Activated T-cell treated with anti-CD3 and anti-CD28 coated beads, Interleukin-2, amount 50 U/mL, for 4 hours (primary cell): Measurements from ENCODE around the gene FRMD6. TPM values are rescaled to one million over a fixed set of nuclear protein-coding genes. Genes with fewer than 3 reads are reported as not detected.

Experiments used
- ATAC-seq, 2 donors: fragments of 200-7000 bp; cut with Tn5 transposase; one replicate each; pipeline ENCODE4 v1.10.0; 2021
- DNase-seq: peaks from one replicate; pipeline ENCODE4 v3.0.0-alpha.2; 2020
- H3K27me3 Mint-ChIP-seq: one replicate; pipeline ENCODE4 v1.8.0; 2021; ENCODE audit warnings: low read depth, mixed read lengths
- H3K36me3 Mint-ChIP-seq: one replicate; pipeline ENCODE4 v1.8.0; 2022; ENCODE audit warnings: mixed read lengths; ENCODE audit not compliant: insufficient read depth
- H3K4me1 Mint-ChIP-seq: one replicate; pipeline ENCODE4 v1.8.0; 2021; ENCODE audit warnings: low read depth, mixed read lengths
- H3K4me3 Mint-ChIP-seq: one replicate; pipeline ENCODE4 v1.8.0; 2021; ENCODE audit warnings: mild to moderate bottlenecking, moderate library complexity, mixed read lengths
- H3K9me3 Mint-ChIP-seq: one replicate; pipeline ENCODE4 v1.8.0; 2021; ENCODE audit warnings: mixed read lengths
- total RNA-seq, 3 donors: library from RNA; stranded (reverse); gene quantifications; one replicate each; pipeline ENCODE4 v1.2.1, GENCODE V29; 2021

FRMD6 gene
- total RNA-seq, 3 donors from 2014 or later: 2.2 to 4.8 (median 3.1) TPM

DNA sequence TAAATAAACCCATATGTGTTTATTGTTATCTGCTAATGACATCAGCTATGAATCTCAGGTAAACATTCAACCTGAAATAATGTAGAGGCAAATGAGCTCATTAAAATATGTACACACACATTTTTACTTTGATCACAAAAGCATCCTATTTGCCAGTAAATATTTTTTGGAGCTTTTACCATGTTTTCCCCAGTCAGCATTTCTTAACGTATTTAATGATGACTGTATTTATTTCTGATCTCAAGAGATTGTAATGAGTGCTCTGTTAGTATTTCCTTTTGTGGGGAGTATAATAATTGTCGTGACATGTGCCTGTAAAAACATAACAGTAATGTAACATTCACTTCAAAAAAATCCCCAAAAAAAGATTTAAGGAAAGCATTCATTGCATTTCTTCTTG, 52.1 kb downstream of the FRMD6 start:
- Mint-ChIP-seq H3K27me3 (no peaks in the 10 kb centered on the region), H3K9me3 (no peaks in the 10 kb centered on the region), H3K4me3 (no peak overlapping the region), H3K4me1 (no peaks in the 10 kb centered on the region), H3K36me3 (no peaks in the 10 kb centered on the region)
- DNase-seq (no peak), ATAC-seq (no peak)

DNA sequence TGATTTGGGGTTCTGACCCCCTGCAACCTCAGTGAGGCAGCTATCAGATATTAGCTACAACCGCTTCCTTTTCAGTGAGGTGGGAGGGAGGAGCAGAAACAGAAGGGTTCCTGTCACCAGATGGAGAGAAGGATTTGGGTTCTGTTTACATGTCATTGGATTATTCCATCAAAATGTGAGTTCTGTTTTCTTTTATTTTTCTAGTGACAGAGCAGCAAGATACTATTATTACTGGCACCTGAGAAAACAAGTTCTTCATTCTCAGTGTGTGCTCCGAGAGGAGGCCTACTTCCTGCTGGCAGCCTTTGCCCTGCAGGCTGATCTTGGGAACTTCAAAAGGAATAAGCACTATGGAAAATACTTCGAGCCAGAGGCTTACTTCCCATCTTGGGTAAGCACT, 52.8 kb downstream of the FRMD6 start:
- H3K4me1 Mint-ChIP-seq: no peaks in the 10 kb centered on the region
- ATAC-seq: no peak

DNA sequence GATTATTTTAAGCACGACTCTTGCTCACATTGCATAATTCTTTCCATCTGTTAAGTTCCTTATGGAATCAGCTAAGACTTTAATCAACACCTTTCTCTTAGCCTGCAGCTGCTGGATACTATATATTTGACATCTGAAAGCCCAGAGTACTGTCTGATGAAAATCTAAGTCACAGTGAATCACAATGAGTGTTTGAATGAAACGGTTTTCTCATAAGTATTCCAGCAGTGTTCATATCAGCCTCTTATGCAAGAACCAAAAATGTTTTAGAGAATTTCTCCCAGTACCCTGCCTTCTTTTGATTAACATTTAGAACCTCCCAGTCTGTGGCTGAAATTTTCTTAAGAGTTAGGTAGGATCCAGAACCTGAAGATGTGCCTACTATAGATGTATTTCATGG, 55.6 kb downstream of the FRMD6 start:
- DNase-seq (no peak), ATAC-seq (no peak)
- H3K36me3 Mint-ChIP-seq: no peaks in the 10 kb centered on the region
- H3K4me3 Mint-ChIP-seq: no peak overlapping the region
- no peaks in the 10 kb centered on the region for H3K9me3 Mint-ChIP-seq
- H3K27me3 Mint-ChIP-seq: no peaks in the 10 kb centered on the region
- no peaks in the 10 kb centered on the region for H3K4me1 Mint-ChIP-seq

More for the DNA sequence above, 52.8 kb downstream of the FRMD6 start:
- Mint-ChIP-seq H3K36me3 (no peaks in the 10 kb centered on the region), H3K4me3 (no peak overlapping the region), H3K9me3 (no peaks in the 10 kb centered on the region), H3K27me3 (no peaks in the 10 kb centered on the region)
- no peak for DNase-seq

DNA sequence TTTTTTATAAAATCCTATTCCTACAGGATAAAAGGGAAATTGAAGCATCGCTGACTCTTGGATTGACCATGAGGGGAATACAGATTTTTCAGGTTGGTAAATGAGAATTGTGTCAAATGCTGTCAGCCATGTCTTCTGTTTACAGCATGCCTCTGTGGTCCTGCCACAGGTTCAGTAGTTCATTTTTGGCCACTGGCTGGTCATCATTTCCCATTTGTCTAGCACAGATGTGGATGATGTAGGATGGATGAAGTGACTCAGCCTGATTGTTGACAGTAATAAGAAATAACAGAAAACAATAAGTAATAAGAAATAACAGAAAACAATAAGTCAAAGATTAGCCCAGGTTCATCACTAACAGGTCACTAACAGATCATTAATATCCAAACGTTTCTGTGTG, 59.8 kb downstream of the FRMD6 start:
- H3K9me3 Mint-ChIP-seq: no peaks in the 10 kb centered on the region
- no peaks in the 10 kb centered on the region for H3K36me3 Mint-ChIP-seq
- ATAC-seq (no peak), DNase-seq (no peak)
- H3K27me3 Mint-ChIP-seq: no peaks in the 10 kb centered on the region
- no peaks in the 10 kb centered on the region for H3K4me1 Mint-ChIP-seq
- H3K4me3 Mint-ChIP-seq: no peak overlapping the region

DNA sequence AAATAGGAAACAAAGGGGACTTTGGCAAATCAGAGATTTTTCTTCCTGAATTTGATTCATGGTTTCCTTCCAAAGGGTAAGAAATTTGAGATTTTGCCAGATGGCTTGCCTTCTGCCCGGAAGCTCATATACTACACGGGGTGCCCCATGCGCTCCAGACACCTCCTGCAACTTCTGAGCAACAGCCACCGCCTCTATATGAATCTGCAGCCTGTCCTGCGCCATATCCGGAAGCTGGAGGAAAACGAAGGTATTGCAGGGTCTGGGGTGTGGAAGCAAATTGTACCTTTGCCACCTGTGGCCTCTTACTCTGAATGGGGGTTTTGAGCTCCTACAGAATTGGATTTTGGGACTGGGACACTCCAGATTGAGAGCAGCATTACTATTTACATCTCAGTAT, 63.5 kb downstream of the FRMD6 start:
- Mint-ChIP-seq H3K4me3 (no peak overlapping the region), H3K27me3 (no peaks in the 10 kb centered on the region), H3K4me1 (no peaks in the 10 kb centered on the region), H3K9me3 (no peaks in the 10 kb centered on the region), H3K36me3 (no peaks in the 10 kb centered on the region)
- DNase-seq: no peak
- no peak for ATAC-seq

DNA sequence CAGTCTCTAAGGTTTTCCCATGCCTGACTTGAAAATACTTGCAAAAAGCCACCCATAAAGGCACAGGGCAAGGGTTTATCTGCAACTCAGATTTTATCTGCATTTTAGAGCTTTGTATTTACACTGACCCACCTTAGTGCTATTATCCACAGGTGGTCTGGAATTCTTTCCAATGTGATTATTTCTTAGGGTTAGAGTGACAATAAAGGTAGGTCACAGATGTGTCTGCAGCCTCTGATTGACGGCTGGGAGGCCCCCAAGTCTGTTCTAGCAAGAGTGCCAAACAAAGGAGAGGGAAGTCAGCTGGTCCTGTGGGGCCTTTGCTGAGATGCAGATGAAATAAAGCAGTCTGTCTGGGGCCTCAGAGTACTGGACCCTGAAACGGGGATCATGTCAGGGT, 64.0 kb downstream of the FRMD6 start:
- H3K9me3 Mint-ChIP-seq: no peaks in the 10 kb centered on the region
- DNase-seq (no peak), ATAC-seq (no peak)
- no peaks in the 10 kb centered on the region for H3K27me3 Mint-ChIP-seq
- H3K36me3 Mint-ChIP-seq: no peaks in the 10 kb centered on the region
- no peak overlapping the region for H3K4me3 Mint-ChIP-seq
- H3K4me1 Mint-ChIP-seq: no peaks in the 10 kb centered on the region

DNA sequence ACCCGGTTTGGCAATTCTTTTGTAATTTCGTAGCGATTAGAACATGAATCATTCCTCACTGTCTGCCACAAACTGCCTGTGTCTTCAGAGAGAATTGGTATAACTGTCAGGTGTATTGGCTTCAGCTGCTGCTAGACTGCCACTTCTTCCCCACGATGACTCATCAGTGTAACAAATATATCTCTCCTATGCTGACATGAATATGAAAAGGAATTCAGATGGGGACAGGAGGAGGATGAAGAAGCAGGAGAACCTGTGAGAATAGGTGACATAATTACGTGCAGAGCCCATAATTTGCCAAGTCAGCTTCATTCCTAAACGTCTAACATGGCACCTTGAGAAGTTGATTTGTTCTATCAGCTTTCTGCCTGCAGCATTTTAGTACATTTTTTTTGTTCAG, 64.9 kb downstream of the FRMD6 start:
- no peak for ATAC-seq
- DNase-seq: no peak
- Mint-ChIP-seq H3K9me3 (no peaks in the 10 kb centered on the region), H3K4me1 (no peaks in the 10 kb centered on the region), H3K36me3 (no peaks in the 10 kb centered on the region), H3K27me3 (no peaks in the 10 kb centered on the region), H3K4me3 (no peak overlapping the region)

DNA sequence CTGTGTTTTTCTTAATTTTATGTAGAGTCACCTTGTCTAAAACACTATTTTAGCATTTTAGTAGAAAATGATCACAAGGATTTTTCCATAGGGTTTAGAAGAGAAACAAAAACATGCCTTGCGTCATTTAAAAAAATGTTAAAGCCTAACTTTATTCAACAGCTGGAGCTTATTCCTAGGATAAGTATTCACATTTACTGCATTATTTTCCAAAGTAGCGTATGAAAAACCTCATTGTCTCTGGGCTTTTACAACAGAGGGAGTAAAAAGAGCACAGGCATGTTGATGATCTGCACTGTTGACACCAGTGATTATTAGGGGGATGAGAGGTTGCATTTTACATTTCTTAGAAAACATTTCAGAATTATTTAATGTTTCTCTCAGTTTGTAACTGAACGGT, 66.1 kb downstream of the FRMD6 start:
- ATAC-seq (no peak), DNase-seq (no peak)
- Mint-ChIP-seq H3K4me3 (no peak overlapping the region), H3K4me1 (no peaks in the 10 kb centered on the region), H3K36me3 (peaks cover 1% of the 10 kb centered on the region), H3K9me3 (no peaks in the 10 kb centered on the region), H3K27me3 (no peaks in the 10 kb centered on the region)

DNA sequence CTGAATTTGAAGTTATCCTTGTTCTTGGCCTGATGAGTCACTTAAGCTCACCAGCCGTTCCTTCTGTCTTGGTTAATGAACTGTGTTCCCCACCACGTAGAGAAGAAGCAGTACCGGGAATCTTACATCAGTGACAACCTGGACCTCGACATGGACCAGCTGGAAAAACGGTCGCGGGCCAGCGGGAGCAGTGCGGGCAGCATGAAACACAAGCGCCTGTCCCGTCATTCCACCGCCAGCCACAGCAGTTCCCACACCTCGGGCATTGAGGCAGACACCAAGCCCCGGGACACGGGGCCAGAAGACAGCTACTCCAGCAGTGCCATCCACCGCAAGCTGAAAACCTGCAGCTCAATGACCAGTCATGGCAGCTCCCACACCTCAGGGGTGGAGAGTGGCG, 68.2 kb downstream of the FRMD6 start:
- Mint-ChIP-seq H3K4me3 (no peak overlapping the region), H3K4me1 (no peaks in the 10 kb centered on the region), H3K27me3 (no peaks in the 10 kb centered on the region), H3K9me3 (no peaks in the 10 kb centered on the region), H3K36me3 (peaks cover 1% of the 10 kb centered on the region)
- ATAC-seq (no peak), DNase-seq (no peak)

DNA sequence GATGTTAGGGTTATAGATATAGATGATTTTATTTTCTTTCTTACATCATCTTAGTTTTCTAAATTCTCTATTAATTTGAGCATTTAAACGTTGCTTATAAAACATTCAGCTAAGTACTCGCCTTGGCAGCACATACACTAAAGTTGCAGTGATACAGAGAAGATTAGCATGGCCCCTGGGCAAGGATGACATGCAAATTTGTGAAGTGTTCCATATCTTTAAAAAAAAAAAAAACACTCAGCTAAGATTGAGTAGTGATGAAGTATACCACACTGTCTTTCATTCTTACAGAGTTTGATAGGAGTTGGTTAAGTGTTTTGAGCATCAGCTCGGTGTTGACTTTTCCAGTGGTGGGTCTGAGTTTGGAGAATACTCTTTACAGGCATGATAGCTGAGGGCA, 72.3 kb downstream of the FRMD6 start:
- ATAC-seq (no peak), DNase-seq (no peak)
- peaks cover 1% of the 10 kb centered on the region for H3K36me3 Mint-ChIP-seq
- H3K4me1 Mint-ChIP-seq: no peaks in the 10 kb centered on the region
- no peak overlapping the region for H3K4me3 Mint-ChIP-seq
- H3K27me3 Mint-ChIP-seq: no peaks in the 10 kb centered on the region
- H3K9me3 Mint-ChIP-seq: no peaks in the 10 kb centered on the region

DNA sequence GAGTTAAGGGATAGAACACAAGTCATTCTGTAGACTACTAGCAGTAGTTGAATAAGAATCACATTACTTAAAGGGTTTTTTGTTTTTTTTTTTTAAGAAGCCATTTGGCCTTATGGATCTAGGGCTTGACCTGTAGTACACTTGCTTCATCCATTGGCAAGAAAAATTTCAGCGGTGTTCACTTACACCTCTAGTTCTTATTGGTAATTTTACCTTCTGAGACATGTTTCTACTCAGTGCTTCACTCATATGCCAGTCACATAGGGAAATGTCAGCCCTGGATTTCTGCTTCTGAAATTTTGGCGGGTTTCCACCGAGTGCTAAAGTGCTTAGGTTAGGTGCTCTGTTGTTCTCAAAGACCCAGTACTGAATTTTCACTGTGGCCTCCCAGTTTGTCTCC, 72.9 kb downstream of the FRMD6 start:
- Mint-ChIP-seq H3K4me1 (no peaks in the 10 kb centered on the region), H3K36me3 (peaks cover 1% of the 10 kb centered on the region), H3K4me3 (no peak overlapping the region), H3K27me3 (no peaks in the 10 kb centered on the region), H3K9me3 (no peaks in the 10 kb centered on the region)
- ATAC-seq (no peak), DNase-seq (no peak)

DNA sequence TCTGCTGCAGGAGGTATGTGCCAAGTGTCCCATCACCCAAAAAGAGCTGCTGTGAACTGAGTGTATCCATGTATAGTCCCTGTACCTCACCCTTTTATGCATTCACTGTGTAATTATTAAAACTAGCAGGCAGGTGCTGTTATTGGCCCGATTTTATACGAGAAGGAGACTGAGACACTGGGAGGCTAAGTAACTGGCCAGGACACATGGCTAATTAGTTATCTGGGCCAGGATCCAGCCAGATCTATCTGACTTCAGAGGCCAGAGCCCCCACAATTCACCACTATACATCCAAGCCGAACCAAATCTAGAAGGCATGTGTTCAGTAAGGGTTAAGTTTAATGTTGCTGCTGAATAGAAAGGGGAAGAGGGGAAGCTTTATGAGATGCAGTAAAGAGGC, 73.4 kb downstream of the FRMD6 start:
- peaks cover 1% of the 10 kb centered on the region for H3K36me3 Mint-ChIP-seq
- H3K4me3 Mint-ChIP-seq: no peak overlapping the region
- H3K27me3 Mint-ChIP-seq: no peaks in the 10 kb centered on the region
- H3K9me3 Mint-ChIP-seq: no peaks in the 10 kb centered on the region
- DNase-seq (no peak), ATAC-seq (no peak)
- no peaks in the 10 kb centered on the region for H3K4me1 Mint-ChIP-seq

DNA sequence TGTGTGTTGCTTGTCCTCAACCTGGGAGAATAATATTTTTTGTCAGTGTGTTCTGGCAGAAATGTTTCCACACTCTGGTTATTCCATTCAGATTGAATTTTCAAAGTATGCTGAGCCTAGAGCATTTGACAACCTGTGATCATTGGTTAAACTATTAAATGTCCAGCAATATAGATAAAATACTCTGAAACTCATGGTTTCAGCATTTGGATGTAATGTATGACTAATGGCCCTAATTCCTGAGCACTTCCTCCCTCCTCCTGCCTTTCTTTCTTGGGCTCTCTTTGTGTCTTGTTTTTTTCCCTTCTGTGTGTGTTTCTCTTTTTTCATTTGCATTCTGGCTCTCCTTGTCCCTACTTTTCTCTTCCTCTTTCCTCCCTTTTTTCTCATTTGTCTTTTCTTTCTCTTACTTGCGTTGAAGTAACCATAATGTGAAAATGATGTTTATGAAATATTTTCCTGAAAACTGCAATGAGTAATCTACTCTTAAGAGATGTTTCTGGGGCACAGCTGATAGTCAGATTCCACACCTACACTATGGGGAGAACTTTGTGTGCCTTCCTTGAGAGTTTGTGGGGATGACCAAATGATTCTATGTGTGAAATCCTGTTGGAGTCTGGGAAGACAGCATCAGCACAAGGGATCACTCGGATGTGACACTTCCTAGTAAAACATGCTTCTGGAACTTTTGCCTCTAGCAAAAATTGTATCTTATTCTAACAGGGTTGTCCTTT, 74.6 kb downstream of the FRMD6 start:
- Mint-ChIP-seq H3K4me1 (no peaks in the 10 kb centered on the region), H3K9me3 (no peaks in the 10 kb centered on the region), H3K36me3 (peaks cover 1% of the 10 kb centered on the region), H3K4me3 (no peak overlapping the region), H3K27me3 (no peaks in the 10 kb centered on the region)
- no peak for ATAC-seq
- no peak for DNase-seq

DNA sequence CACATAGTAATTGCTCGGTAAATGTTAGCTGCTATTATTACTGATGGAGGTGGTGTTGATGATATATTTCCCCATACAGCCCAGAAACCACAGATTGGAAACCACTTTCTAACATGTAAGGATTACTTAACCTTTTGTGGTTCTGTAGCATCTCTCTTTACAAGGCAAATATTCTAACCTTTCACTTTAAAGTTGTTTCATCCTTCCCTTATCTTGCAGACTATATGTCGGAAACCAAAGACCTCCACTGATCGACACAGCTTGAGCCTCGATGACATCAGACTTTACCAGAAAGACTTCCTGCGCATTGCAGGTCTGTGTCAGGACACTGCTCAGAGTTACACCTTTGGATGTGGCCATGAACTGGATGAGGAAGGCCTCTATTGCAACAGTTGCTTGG, 75.8 kb downstream of the FRMD6 start:
- no peak overlapping the region for H3K4me3 Mint-ChIP-seq
- H3K4me1 Mint-ChIP-seq: no peaks in the 10 kb centered on the region
- no peaks in the 10 kb centered on the region for H3K9me3 Mint-ChIP-seq
- no peaks in the 10 kb centered on the region for H3K36me3 Mint-ChIP-seq
- ATAC-seq (no peak), DNase-seq (no peak)
- peaks cover 9% of the 10 kb centered on the region for H3K27me3 Mint-ChIP-seq

DNA sequence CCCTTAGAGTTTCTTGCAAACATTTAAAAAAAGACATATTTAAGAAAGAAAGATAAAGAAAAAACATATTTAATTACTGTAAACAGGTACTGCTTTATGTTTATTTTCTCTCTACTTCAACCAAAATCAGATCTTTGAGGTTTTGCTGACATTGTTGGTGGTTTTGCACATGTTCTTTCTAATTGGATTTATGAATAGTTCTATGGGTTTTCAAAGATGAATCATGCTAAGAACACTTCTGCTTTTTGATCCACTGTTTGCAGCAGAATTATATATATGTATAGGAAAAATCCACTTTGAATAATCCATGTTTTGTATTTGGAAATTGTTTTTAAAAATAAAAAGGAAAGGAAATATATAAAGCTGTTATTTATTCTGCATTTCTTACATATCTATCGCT, 78.4 kb downstream of the FRMD6 start:
- no peak for DNase-seq
- H3K4me1 Mint-ChIP-seq: no peaks in the 10 kb centered on the region
- no peaks in the 10 kb centered on the region for H3K36me3 Mint-ChIP-seq
- no peaks in the 10 kb centered on the region for H3K9me3 Mint-ChIP-seq
- peaks cover 16% of the 10 kb centered on the region for H3K27me3 Mint-ChIP-seq
- H3K4me3 Mint-ChIP-seq: no peak overlapping the region
- no peak for ATAC-seq

DNA sequence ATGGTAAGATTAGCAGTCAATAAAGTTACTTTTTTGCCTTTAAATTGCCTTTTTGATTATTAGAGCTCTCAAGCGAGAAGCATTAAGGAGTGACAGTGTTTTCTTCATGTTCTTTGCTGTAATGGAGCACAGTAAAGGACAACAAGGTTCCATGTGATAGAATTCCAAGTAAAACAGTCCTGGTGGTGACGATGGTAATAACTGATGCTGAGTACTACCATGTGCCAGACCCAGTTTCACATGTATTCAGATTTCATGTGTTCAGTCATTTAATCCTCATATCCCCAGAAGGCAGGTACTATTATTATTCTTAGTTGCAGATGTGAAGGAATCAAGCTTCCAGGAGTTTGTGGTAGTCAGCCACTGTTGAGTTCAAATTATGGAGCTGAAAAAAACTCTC, 79.0 kb downstream of the FRMD6 start:
- H3K4me1 Mint-ChIP-seq: no peaks in the 10 kb centered on the region
- H3K27me3 Mint-ChIP-seq: peaks cover 19% of the 10 kb centered on the region
- H3K4me3 Mint-ChIP-seq: no peak overlapping the region
- DNase-seq: no peak
- no peaks in the 10 kb centered on the region for H3K36me3 Mint-ChIP-seq
- H3K9me3 Mint-ChIP-seq: no peaks in the 10 kb centered on the region
- ATAC-seq: no peak
